WTC11 (cell line): ENCODE data around the gene TENT4B.

ENCODE experiments used
- CREM ChIP-seq: sonication (generic); formaldehyde crosslinking; IDR thresholded peaks from 2 replicates; pipeline ENCODE4 v1.8.1; 2022; ENCODE audit warnings: mild to moderate bottlenecking, missing genetic modification reagents, moderate library complexity
- CTCF ChIP-seq: fragments of 200-600 bp; IDR thresholded peaks from 2 replicates; pipeline ENCODE4 v1.8.0; 2022; ENCODE audit warnings: antibody characterized with exemption
- E2F1 ChIP-seq: sonication (generic); formaldehyde crosslinking; IDR thresholded peaks from 2 replicates; pipeline ENCODE4 v1.8.0; 2022; ENCODE audit warnings: mild to moderate bottlenecking, missing genetic modification reagents
- ESRRA ChIP-seq: sonication (generic); formaldehyde crosslinking; IDR thresholded peaks from 2 replicates; pipeline ENCODE4 v1.8.1; 2022; ENCODE audit warnings: mild to moderate bottlenecking, missing genetic modification reagents, borderline replicate concordance
- HMGXB4 ChIP-seq: sonication (generic); formaldehyde crosslinking; IDR thresholded peaks from 2 replicates; pipeline ENCODE4 v1.8.1; 2023; ENCODE audit warnings: mild to moderate bottlenecking, moderate library complexity, missing genetic modification reagents
- IRF2 ChIP-seq: sonication (generic); formaldehyde crosslinking; IDR thresholded peaks from 2 replicates; pipeline ENCODE4 v1.8.0; 2022; ENCODE audit warnings: low read depth, missing genetic modification reagents, borderline replicate concordance
- SP1 ChIP-seq: sonication (generic); formaldehyde crosslinking; conservative IDR thresholded peaks from 2 replicates; pipeline ENCODE4 v1.8.1; 2022; ENCODE audit warnings: missing genetic modification reagents
- STAT6 ChIP-seq: sonication (generic); formaldehyde crosslinking; conservative IDR thresholded peaks from 2 replicates; pipeline ENCODE4 v1.8.1; 2023; ENCODE audit warnings: mild to moderate bottlenecking, low read depth, missing genetic modification reagents, moderate library complexity
- TP53 ChIP-seq: sonication (generic); formaldehyde crosslinking; IDR thresholded peaks from 2 replicates; pipeline ENCODE4 v1.8.1; 2023; ENCODE audit warnings: mild to moderate bottlenecking, missing genetic modification reagents
- ZNF121 ChIP-seq: sonication (generic); formaldehyde crosslinking; IDR thresholded peaks from 2 replicates; pipeline ENCODE4 v1.8.0; 2023; ENCODE audit warnings: missing genetic modification reagents
- ZNF232 ChIP-seq: sonication (generic); formaldehyde crosslinking; IDR thresholded peaks from 2 replicates; pipeline ENCODE4 v1.8.0; 2022; ENCODE audit warnings: mild to moderate bottlenecking, missing genetic modification reagents

GRCh38 chr16:50251375-50252081 lies 98.4 kb downstream of the TENT4B start:
- no peak for TF ChIP-seq ESRRA (CRISPR knock-in tag)
- no peak for TF ChIP-seq CREM (CRISPR knock-in tag)
- TF ChIP-seq CTCF = no peak
- TF ChIP-seq HMGXB4 = no peak
- TF ChIP-seq SP1 = no peak
- no peak for TF ChIP-seq STAT6
- no peak for TF ChIP-seq IRF2 (CRISPR knock-in tag)
- TF ChIP-seq ZNF232 (CRISPR knock-in tag) = no peak
- no peak for TF ChIP-seq ZNF121 (CRISPR knock-in tag)
- no peak for TF ChIP-seq TP53 (CRISPR knock-in tag)
- TF ChIP-seq E2F1 (CRISPR knock-in tag) = no peak
